OCI-LY7 (cell line): ENCODE measurements around the gene XYLT1. TPM values are rescaled to one million over a fixed set of nuclear protein-coding genes. Genes with fewer than 3 reads are reported as not detected.
A peak's percentile ranks its signal among the peaks of the same experiment; 100 is the strongest.

Source experiments
- BruUV-seq: library from RNA; stranded (reverse); fragments of 400-500 nt; replicated peaks from 2 replicates; lab custom pipeline; 2021; lab: Mats Ljungman, UMichigan
- CTCF ChIA-PET: fragments of 300-600 bp; sonication (Branson Sonifier 250); formaldehyde crosslinking; loops from one replicate; lab custom pipeline; 2022; ENCODE audit warnings: antibody characterized with exemption; ENCODE audit not compliant: unreplicated experiment; lab: Charles Lee
- POLR2A ChIA-PET: fragments of 300-600 bp; sonication (Branson Sonifier 250); formaldehyde crosslinking; loops from one replicate; lab custom pipeline; 2022; ENCODE audit warnings: antibody characterized with exemption; lab: Charles Lee
- DNase-seq: peaks from one replicate; pipeline ENCODE4 v3.0.0-alpha.2; 2015; ENCODE audit warnings: low spot score
- H2AFZ ChIP-seq: fragments of 200-600 bp; sonication (generic), shearing (Covaris generic); 2 replicates; pipeline ENCODE4 v1.6.1; 2014; ENCODE audit warnings: mild to moderate bottlenecking, antibody characterized with exemption, low read length, moderate library complexity
- H3K27ac ChIP-seq: fragments of 200-600 bp; sonication (generic); 2 replicates; pipeline ENCODE4 v1.5.1; 2014; ENCODE audit warnings: mixed run types, low read depth, mild to moderate bottlenecking, moderate library complexity, low read length, inconsistent platforms; ENCODE audit not compliant: poor library complexity, severe bottlenecking
- H3K36me3 ChIP-seq: fragments of 200-600 bp; sonication (generic); 2 replicates; pipeline ENCODE4 v1.6.1; 2014; ENCODE audit warnings: mild to moderate bottlenecking, antibody characterized with exemption, low read length, moderate library complexity, mixed read lengths; ENCODE audit not compliant: insufficient read depth
- H3K4me1 ChIP-seq: fragments of 200-600 bp; sonication (generic); 2 replicates; pipeline ENCODE4 v1.5.1; 2014; ENCODE audit warnings: mild to moderate bottlenecking, low read length; ENCODE audit not compliant: insufficient read depth, poor library complexity, severe bottlenecking
- H3K4me2 ChIP-seq: fragments of 200-600 bp; sonication (generic); 2 replicates; pipeline ENCODE4 v1.6.1; 2014; ENCODE audit warnings: mild to moderate bottlenecking, low read length
- H3K4me3 ChIP-seq: fragments of 200-600 bp; sonication (generic); 2 replicates; pipeline ENCODE4 v1.5.1; 2014; ENCODE audit warnings: mild to moderate bottlenecking, low read depth, low read length; ENCODE audit not compliant: poor library complexity, severe bottlenecking
- H3K79me2 ChIP-seq: fragments of 200-600 bp; sonication (generic); 2 replicates; pipeline ENCODE4 v1.6.1; 2016; ENCODE audit warnings: low read depth, mild to moderate bottlenecking, low read length, moderate library complexity, mixed read lengths; ENCODE audit not compliant: insufficient read depth
- H3K9me2 ChIP-seq: fragments of 200-600 bp; sonication (generic); 2 replicates; pipeline ENCODE4 v1.6.1; 2016; ENCODE audit warnings: mild to moderate bottlenecking, low read length, mixed read lengths; ENCODE audit not compliant: insufficient read depth
- H3K9me3 ChIP-seq: fragments of 200-600 bp; sonication (generic); 2 replicates; pipeline ENCODE4 v1.6.1; 2014; ENCODE audit warnings: mild to moderate bottlenecking, mixed run types, low read length, mixed read lengths
- H4K20me1 ChIP-seq: fragments of 200-600 bp; sonication (generic); 2 replicates; pipeline ENCODE4 v1.6.1; 2014; ENCODE audit warnings: mild to moderate bottlenecking, antibody characterized with exemption, low read length, moderate library complexity, mixed read lengths; ENCODE audit not compliant: insufficient read depth
- EZH2phosphoT487 ChIP-seq: fragments of 200-600 bp; sonication (generic); IDR thresholded peaks from 2 replicates; pipeline ENCODE4 v1.6.1; 2018; ENCODE audit warnings: low read depth, borderline replicate concordance, mild to moderate bottlenecking, mixed run types, antibody characterized with exemption, low read length, moderate library complexity, mixed read lengths
- intact Hi-C: fragments of 100-400 bp; cut with micrococcal nuclease; formaldehyde crosslinking; loops from one replicate; pipeline ENCODE4 v1.10.0; 2022; ENCODE audit not compliant: unreplicated experiment
- total RNA-seq, 2 experiments: library from RNA; depleted of rRNA in 1 of 2; stranded (reverse); fragments of >200 nt in 1 of 2; shearing (Covaris generic) in 1 of 2; gene quantifications; 2 replicates each; pipeline ENCODE4 v1.2.3, GENCODE V29; 2014 to 2022
- TF ChIP-seq, protein P1 (sequence below): fragments of 200-600 bp; sonication (generic); conservative IDR thresholded peaks from 2 replicates; pipeline ENCODE4 v1.5.1; 2014; ENCODE audit warnings: mild to moderate bottlenecking, antibody characterized with exemption, low read length, moderate library complexity, mixed read lengths

XYLT1 gene
- total RNA-seq, 2 experiments from 2014 or later: 36.3 to 50.0 TPM

DNA sequence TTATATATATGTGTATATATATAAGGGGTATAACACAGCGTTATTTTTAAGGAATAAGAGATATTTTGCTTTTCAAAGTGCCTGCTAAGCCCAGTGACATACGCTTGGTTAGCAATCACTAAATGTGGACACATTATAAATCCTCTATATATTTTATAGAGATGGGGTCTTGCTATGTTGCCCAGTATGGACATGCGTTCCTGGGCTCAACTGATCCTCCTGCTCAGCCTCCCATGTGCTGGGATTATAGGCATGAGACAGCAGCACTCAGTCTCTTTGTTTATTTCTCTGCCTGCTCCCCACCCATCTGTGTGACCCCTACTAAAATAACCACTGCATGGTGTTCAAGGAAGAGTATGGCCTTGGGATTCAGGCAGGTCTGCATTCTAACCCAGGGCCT lies 63.4 kb downstream of the XYLT1 start:
- Histone ChIP-seq H3K4me1 (peaks cover 43% of the 10 kb centered on the region), H3K36me3 (peaks cover 42% of the 10 kb centered on the region), H3K9me3 (no peaks in the 10 kb centered on the region), H3K27ac (no peak overlapping the region), H4K20me1 (no peaks in the 10 kb centered on the region), H3K79me2 (no peaks in the 10 kb centered on the region; the same call in 1 of the 2 replicates), H2AFZ (no peak overlapping the region), H3K4me2 (no peak overlapping the region), H3K4me3 (no peak overlapping the region), H3K9me2 (no peaks in the 10 kb centered on the region)
- no peak for DNase-seq
- POLR2A ChIA-PET: interaction anchor here (0.6 kb wide), 1 partner anchor 152 kb away, joined by 3 read pairs; no protein-coding TSS in a partner anchor
- CTCF ChIA-PET: no interaction called here
- no TSS peak for BruUV-seq
- TF ChIP-seq, protein P1, sequence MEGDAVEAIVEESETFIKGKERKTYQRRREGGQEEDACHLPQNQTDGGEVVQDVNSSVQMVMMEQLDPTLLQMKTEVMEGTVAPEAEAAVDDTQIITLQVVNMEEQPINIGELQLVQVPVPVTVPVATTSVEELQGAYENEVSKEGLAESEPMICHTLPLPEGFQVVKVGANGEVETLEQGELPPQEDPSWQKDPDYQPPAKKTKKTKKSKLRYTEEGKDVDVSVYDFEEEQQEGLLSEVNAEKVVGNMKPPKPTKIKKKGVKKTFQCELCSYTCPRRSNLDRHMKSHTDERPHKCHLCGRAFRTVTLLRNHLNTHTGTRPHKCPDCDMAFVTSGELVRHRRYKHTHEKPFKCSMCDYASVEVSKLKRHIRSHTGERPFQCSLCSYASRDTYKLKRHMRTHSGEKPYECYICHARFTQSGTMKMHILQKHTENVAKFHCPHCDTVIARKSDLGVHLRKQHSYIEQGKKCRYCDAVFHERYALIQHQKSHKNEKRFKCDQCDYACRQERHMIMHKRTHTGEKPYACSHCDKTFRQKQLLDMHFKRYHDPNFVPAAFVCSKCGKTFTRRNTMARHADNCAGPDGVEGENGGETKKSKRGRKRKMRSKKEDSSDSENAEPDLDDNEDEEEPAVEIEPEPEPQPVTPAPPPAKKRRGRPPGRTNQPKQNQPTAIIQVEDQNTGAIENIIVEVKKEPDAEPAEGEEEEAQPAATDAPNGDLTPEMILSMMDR: no peak
- no peak for TF ChIP-seq EZH2phosphoT487
- intact Hi-C loops: no loop called here

- intact Hi-C loops: no loop called here
- Histone ChIP-seq H3K4me3 (no peak overlapping the region), H3K9me2 (no peaks in the 10 kb centered on the region), H3K4me2 (peak overlapping the region; percentile 20), H3K9me3 (no peaks in the 10 kb centered on the region), H3K4me1 (peaks cover 42% of the 10 kb centered on the region), H4K20me1 (no peaks in the 10 kb centered on the region), H2AFZ (no peak overlapping the region), H3K36me3 (peaks cover 33% of the 10 kb centered on the region), H3K79me2 (no peaks in the 10 kb centered on the region; the same call in 1 of the 2 replicates), H3K27ac (no peak overlapping the region)
- DNase-seq: no peak
- ChIA-PET POLR2A (interaction anchor here (1.2 to 1.4 kb wide), 2 partner anchors 12 to 105 kb away, joined by 4 to 5 read pairs; no protein-coding TSS in a partner anchor), CTCF (no interaction called here)
- TF ChIP-seq EZH2phosphoT487: no peak
- TF ChIP-seq, protein P1: no peak
- BruUV-seq: no TSS peak
Observed at GRCh38 chr16:17404941-17405689, 65.6 kb downstream of the XYLT1 start.
